ENCODE data around the gene NLGN4Y.

NLGN4Y gene

GRCh38 chrY:14524272-14525231 is at the start of gene NLGN4Y:
TSS of gene NLGN4Y (plus strand) at chrY:14524529. CDS start at chrY:14622120, 97,591 bp downstream.
- Histone ChIP-seq H2AFZ (ENCODE audit: low read length, unreplicated experiment) (peak within 1 kb of the TSS; percentile 60), H3K27me3 (ENCODE audit: insufficient read depth, low read length) (no peaks in the 10 kb centered on the region), H3K36me3 (ENCODE audit: insufficient read depth, low read length) (no peaks in the 10 kb centered on the region), H3K4me1 (ENCODE audit: control insufficient read depth, insufficient read depth, low read length, unreplicated experiment) (no peaks in the 10 kb centered on the region), H3K4me3 (ENCODE audit: low read depth, low read length) (peak within 1 kb of the TSS; percentile 77), H3K79me2 (ENCODE audit: control insufficient read depth, insufficient read depth, low read length, unreplicated experiment) (peaks cover 3% of the 10 kb centered on the region), H3K27ac (ENCODE audit: low read depth, low read length) (no peak within 1 kb of the TSS)

- no peak overlapping the region for H2AFZ ChIP-seq (ENCODE audit: low read length, unreplicated experiment)
- H3K4me1 ChIP-seq (ENCODE audit: control insufficient read depth, insufficient read depth, low read length, unreplicated experiment), result no peaks in the 10 kb centered on the region
- H3K27ac ChIP-seq (ENCODE audit: low read depth, low read length), result no peak overlapping the region
- no peaks in the 10 kb centered on the region for H3K27me3 ChIP-seq (ENCODE audit: insufficient read depth, low read length)
- H3K4me3 ChIP-seq (ENCODE audit: low read depth, low read length), result no peak overlapping the region
- no peaks in the 10 kb centered on the region for H3K79me2 ChIP-seq (ENCODE audit: control insufficient read depth, insufficient read depth, low read length, unreplicated experiment)
- H3K36me3 ChIP-seq (ENCODE audit: insufficient read depth, low read length), result no peaks in the 10 kb centered on the region
Observed at GRCh38 chrY:14485935-14486334, 38.4 kb upstream of the NLGN4Y start.

- Histone ChIP-seq H3K4me3 (ENCODE audit: low read depth, low read length) (no peak overlapping the region), H3K27me3 (ENCODE audit: insufficient read depth, low read length) (no peaks in the 10 kb centered on the region), H3K4me1 (ENCODE audit: control insufficient read depth, insufficient read depth, low read length, unreplicated experiment) (no peaks in the 10 kb centered on the region), H3K36me3 (ENCODE audit: insufficient read depth, low read length) (no peaks in the 10 kb centered on the region), H3K27ac (ENCODE audit: low read depth, low read length) (no peak overlapping the region), H3K79me2 (ENCODE audit: control insufficient read depth, insufficient read depth, low read length, unreplicated experiment) (no peaks in the 10 kb centered on the region), H2AFZ (ENCODE audit: low read length, unreplicated experiment) (no peak overlapping the region)
Observed at GRCh38 chrY:14490226-14490625, 34.1 kb upstream of the NLGN4Y start.

- Histone ChIP-seq H3K36me3 (ENCODE audit: insufficient read depth, low read length) (no peaks in the 10 kb centered on the region), H3K27me3 (ENCODE audit: insufficient read depth, low read length) (no peaks in the 10 kb centered on the region), H3K79me2 (ENCODE audit: control insufficient read depth, insufficient read depth, low read length, unreplicated experiment) (no peaks in the 10 kb centered on the region), H3K4me3 (ENCODE audit: low read depth, low read length) (no peak overlapping the region), H3K27ac (ENCODE audit: low read depth, low read length) (no peak overlapping the region), H2AFZ (ENCODE audit: low read length, unreplicated experiment) (no peak overlapping the region), H3K4me1 (ENCODE audit: control insufficient read depth, insufficient read depth, low read length, unreplicated experiment) (no peaks in the 10 kb centered on the region)
Observed at GRCh38 chrY:14498071-14498470, 26.3 kb upstream of the NLGN4Y start.

GRCh38 chrY:14504592-14504991 is 19.7 kb upstream of the NLGN4Y start:
- H3K79me2 ChIP-seq (ENCODE audit: control insufficient read depth, insufficient read depth, low read length, unreplicated experiment), result no peaks in the 10 kb centered on the region
- H3K36me3 ChIP-seq (ENCODE audit: insufficient read depth, low read length), result no peaks in the 10 kb centered on the region
- H3K4me3 ChIP-seq (ENCODE audit: low read depth, low read length), result no peak overlapping the region
- H3K4me1 ChIP-seq (ENCODE audit: control insufficient read depth, insufficient read depth, low read length, unreplicated experiment), result no peaks in the 10 kb centered on the region
- H3K27me3 ChIP-seq (ENCODE audit: insufficient read depth, low read length), result no peaks in the 10 kb centered on the region
- H2AFZ ChIP-seq (ENCODE audit: low read length, unreplicated experiment), result no peak overlapping the region
- H3K27ac ChIP-seq (ENCODE audit: low read depth, low read length), result no peak overlapping the region

- no peak overlapping the region for H3K4me3 ChIP-seq (ENCODE audit: low read depth, low read length)
- no peaks in the 10 kb centered on the region for H3K27me3 ChIP-seq (ENCODE audit: insufficient read depth, low read length)
- no peak overlapping the region for H2AFZ ChIP-seq (ENCODE audit: low read length, unreplicated experiment)
- no peaks in the 10 kb centered on the region for H3K36me3 ChIP-seq (ENCODE audit: insufficient read depth, low read length)
- H3K27ac ChIP-seq (ENCODE audit: low read depth, low read length), result no peak overlapping the region
- H3K79me2 ChIP-seq (ENCODE audit: control insufficient read depth, insufficient read depth, low read length, unreplicated experiment), result no peaks in the 10 kb centered on the region
- no peaks in the 10 kb centered on the region for H3K4me1 ChIP-seq (ENCODE audit: control insufficient read depth, insufficient read depth, low read length, unreplicated experiment)
Observed at GRCh38 chrY:14522379-14522950, 1.9 kb upstream of the NLGN4Y start.

- H3K79me2 ChIP-seq (ENCODE audit: control insufficient read depth, insufficient read depth, low read length, unreplicated experiment), result peaks cover under 1% of the 10 kb centered on the region
- H3K27me3 ChIP-seq (ENCODE audit: insufficient read depth, low read length), result no peaks in the 10 kb centered on the region
- no peaks in the 10 kb centered on the region for H3K36me3 ChIP-seq (ENCODE audit: insufficient read depth, low read length)
- peak overlapping the region; percentile 77 for H3K4me3 ChIP-seq (ENCODE audit: low read depth, low read length)
- no peak overlapping the region for H3K27ac ChIP-seq (ENCODE audit: low read depth, low read length)
- H2AFZ ChIP-seq (ENCODE audit: low read length, unreplicated experiment), result peak overlapping the region; percentile 50
- no peaks in the 10 kb centered on the region for H3K4me1 ChIP-seq (ENCODE audit: control insufficient read depth, insufficient read depth, low read length, unreplicated experiment)
Observed at GRCh38 chrY:14523491-14524271, 648 bp upstream of the NLGN4Y start.

- Histone ChIP-seq H2AFZ (ENCODE audit: low read length, unreplicated experiment) (peak overlapping the region; percentile 60), H3K79me2 (ENCODE audit: control insufficient read depth, insufficient read depth, low read length, unreplicated experiment) (peaks cover 3% of the 10 kb centered on the region), H3K36me3 (ENCODE audit: insufficient read depth, low read length) (no peaks in the 10 kb centered on the region), H3K4me3 (ENCODE audit: low read depth, low read length) (peak overlapping the region; percentile 77), H3K4me1 (ENCODE audit: control insufficient read depth, insufficient read depth, low read length, unreplicated experiment) (no peaks in the 10 kb centered on the region), H3K27ac (ENCODE audit: low read depth, low read length) (no peak overlapping the region), H3K27me3 (ENCODE audit: insufficient read depth, low read length) (no peaks in the 10 kb centered on the region)
Observed at GRCh38 chrY:14525315-14525714, 986 bp downstream of the NLGN4Y start.

- H3K4me1 ChIP-seq (ENCODE audit: control insufficient read depth, insufficient read depth, low read length, unreplicated experiment), result no peaks in the 10 kb centered on the region
- no peak overlapping the region for H3K27ac ChIP-seq (ENCODE audit: low read depth, low read length)
- H3K4me3 ChIP-seq (ENCODE audit: low read depth, low read length), result no peak overlapping the region
- no peaks in the 10 kb centered on the region for H3K27me3 ChIP-seq (ENCODE audit: insufficient read depth, low read length)
- peaks cover 3% of the 10 kb centered on the region for H3K79me2 ChIP-seq (ENCODE audit: control insufficient read depth, insufficient read depth, low read length, unreplicated experiment)
- H3K36me3 ChIP-seq (ENCODE audit: insufficient read depth, low read length), result no peaks in the 10 kb centered on the region
- no peak overlapping the region for H2AFZ ChIP-seq (ENCODE audit: low read length, unreplicated experiment)
Observed at GRCh38 chrY:14528361-14528760, 4.0 kb downstream of the NLGN4Y start.

GRCh38 chrY:14536703-14537102 is 12.4 kb downstream of the NLGN4Y start:
- Histone ChIP-seq H2AFZ (ENCODE audit: low read length, unreplicated experiment) (no peak overlapping the region), H3K27me3 (ENCODE audit: insufficient read depth, low read length) (no peaks in the 10 kb centered on the region), H3K4me1 (ENCODE audit: control insufficient read depth, insufficient read depth, low read length, unreplicated experiment) (no peaks in the 10 kb centered on the region), H3K79me2 (ENCODE audit: control insufficient read depth, insufficient read depth, low read length, unreplicated experiment) (no peaks in the 10 kb centered on the region), H3K36me3 (ENCODE audit: insufficient read depth, low read length) (no peaks in the 10 kb centered on the region), H3K27ac (ENCODE audit: low read depth, low read length) (no peak overlapping the region), H3K4me3 (ENCODE audit: low read depth, low read length) (no peak overlapping the region)
